VCaP (cell line): ENCODE results near the gene CLDN17.
A peak's percentile ranks its signal among the peaks of the same experiment; 100 is the strongest.

Experiments used
- H3K27ac ChIP-seq: fragments of 450-650 bp; 2 replicates; pipeline ENCODE4 v1.5.1; 2017
- TF ChIP-seq, protein P1 (sequence below): fragments of 450-650 bp; conservative IDR thresholded peaks from 2 replicates; pipeline ENCODE4 v1.5.1; 2017; ENCODE audit warnings: mild to moderate bottlenecking, moderate library complexity

The CLDN17 gene, protein sequence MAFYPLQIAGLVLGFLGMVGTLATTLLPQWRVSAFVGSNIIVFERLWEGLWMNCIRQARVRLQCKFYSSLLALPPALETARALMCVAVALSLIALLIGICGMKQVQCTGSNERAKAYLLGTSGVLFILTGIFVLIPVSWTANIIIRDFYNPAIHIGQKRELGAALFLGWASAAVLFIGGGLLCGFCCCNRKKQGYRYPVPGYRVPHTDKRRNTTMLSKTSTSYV

DNA sequence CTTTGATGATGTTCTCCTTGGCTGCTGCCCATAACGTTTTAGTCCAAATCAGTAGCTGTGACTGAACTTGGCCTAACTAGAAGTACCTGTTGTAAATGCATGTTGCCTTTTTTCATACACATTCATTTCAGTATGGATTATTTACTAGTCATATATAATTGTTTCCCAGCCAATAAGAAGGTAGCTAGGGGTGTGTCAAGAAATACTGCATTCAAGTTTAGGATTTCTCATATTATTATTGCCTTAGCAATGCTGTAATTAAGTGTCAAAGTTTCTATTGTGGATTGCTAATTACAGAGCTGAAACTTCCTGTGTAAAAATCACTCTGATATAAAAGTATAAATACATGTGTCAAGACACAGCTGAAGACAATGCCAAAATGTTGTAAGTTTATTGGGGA, at the start of gene CLDN17:
TSS of gene CLDN17 (minus strand) at position 101 of the 400 bp plus-strand sequence. CDS start 188 bp downstream, outside the sequence.
- TF ChIP-seq, protein P1, sequence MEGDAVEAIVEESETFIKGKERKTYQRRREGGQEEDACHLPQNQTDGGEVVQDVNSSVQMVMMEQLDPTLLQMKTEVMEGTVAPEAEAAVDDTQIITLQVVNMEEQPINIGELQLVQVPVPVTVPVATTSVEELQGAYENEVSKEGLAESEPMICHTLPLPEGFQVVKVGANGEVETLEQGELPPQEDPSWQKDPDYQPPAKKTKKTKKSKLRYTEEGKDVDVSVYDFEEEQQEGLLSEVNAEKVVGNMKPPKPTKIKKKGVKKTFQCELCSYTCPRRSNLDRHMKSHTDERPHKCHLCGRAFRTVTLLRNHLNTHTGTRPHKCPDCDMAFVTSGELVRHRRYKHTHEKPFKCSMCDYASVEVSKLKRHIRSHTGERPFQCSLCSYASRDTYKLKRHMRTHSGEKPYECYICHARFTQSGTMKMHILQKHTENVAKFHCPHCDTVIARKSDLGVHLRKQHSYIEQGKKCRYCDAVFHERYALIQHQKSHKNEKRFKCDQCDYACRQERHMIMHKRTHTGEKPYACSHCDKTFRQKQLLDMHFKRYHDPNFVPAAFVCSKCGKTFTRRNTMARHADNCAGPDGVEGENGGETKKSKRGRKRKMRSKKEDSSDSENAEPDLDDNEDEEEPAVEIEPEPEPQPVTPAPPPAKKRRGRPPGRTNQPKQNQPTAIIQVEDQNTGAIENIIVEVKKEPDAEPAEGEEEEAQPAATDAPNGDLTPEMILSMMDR: no peak
- no peak within 1 kb of the TSS for H3K27ac ChIP-seq

DNA sequence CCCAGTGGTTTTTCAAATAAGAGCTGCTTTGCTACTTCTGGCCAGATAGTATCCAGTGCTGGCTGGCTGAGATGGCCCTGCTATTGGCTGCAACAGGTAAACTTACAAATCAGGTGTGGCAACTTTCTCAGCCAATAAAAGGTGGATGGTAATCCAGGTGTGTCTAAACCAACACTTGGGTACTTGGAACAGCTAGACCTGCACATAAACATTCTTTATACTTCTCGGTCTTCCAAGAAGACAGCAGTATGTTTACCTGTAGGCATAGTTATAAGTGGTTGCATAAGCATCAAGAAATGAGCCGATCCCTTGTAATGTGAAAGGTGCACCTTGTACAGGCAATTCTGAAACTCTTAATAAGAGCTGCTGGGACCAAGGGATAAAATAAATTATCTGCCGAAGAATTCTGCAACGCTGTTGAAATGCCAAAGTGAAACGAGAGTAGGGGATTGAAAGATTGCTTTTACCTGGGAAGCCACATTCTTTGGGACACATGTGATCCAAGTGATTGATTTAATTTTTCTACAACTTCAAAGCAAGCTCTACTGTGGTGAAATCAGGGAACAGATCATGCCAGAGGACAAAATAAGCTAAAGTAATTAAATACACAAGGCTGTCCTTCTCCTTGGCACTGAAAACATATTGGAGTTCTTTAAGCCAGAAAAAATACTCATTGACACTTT, 49.6 kb upstream of the CLDN17 start, which contains the start of gene CLDN8:
TSS of gene CLDN8 (minus strand) at position 57 of the 683 bp plus-strand sequence. CDS start 172 bp downstream, outside the sequence.
- H3K27ac ChIP-seq: peak within 1 kb of the TSS; percentile 92
- TF ChIP-seq, protein P1: no peak

DNA sequence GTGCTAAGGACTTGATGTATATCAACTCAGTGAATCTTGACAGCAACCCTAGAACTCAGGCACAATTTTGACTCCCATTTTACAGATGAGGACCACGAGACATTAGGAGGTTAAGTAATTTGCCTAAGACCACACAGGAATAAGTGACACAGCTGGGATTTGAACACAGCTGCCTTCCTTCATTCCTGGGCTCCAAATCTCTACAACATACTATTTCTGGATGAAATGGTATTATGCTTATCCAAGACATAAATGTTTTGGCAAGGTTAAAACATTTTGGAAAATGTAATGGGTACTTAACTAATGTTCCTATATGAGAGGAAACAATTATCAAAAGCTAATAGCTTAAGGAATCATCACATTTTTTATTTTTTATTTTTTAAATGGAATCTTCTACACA, 44.5 kb upstream of the CLDN17 start:
- TF ChIP-seq, protein P1: no peak

DNA sequence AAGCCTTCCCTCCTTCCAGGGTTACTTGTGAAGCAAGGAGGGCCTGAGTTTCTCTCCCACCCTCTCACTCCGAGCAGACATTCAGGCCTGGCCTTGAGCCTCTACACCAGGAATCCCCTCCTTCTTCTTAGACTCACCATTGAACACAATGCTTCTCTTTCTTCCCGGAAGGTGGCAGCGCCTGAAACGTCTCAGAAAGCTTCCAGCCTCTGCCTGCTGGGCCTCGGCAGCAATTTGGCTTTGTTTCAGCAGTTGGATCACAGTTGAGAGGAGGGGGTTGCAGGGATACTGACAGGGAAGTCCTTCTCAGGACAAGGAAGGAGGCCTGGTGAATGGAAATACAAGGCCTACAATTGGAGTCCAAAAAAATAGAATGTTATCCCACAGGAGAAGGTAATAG, 43.0 kb upstream of the CLDN17 start:
- TF ChIP-seq, protein P1: 0 out of 2 replicates have a peak, but pooled peaks have one; percentile 8

More for the DNA sequence above, 44.5 kb upstream of the CLDN17 start:
- H3K27ac ChIP-seq: no peak overlapping the region

DNA sequence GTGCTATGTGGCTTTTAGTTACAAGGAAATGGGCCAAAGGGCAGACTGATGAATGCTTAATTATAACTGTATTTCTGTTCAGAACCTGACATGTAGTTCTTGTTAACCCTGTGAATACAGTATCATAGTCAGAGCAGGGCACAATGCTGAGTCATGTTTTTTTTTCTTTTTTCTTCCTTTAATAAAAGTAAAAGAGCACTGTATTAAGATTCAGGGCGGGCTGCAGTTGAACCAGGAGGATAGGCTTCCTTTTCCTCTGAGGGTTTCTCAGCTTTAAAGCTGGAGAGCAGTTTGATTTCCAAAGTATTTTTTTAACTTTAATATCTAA, 40.6 kb upstream of the CLDN17 start:
- TF ChIP-seq, protein P1: no peak
- no peak overlapping the region for H3K27ac ChIP-seq

More for the DNA sequence above, 43.0 kb upstream of the CLDN17 start:
- no peak overlapping the region for H3K27ac ChIP-seq

DNA sequence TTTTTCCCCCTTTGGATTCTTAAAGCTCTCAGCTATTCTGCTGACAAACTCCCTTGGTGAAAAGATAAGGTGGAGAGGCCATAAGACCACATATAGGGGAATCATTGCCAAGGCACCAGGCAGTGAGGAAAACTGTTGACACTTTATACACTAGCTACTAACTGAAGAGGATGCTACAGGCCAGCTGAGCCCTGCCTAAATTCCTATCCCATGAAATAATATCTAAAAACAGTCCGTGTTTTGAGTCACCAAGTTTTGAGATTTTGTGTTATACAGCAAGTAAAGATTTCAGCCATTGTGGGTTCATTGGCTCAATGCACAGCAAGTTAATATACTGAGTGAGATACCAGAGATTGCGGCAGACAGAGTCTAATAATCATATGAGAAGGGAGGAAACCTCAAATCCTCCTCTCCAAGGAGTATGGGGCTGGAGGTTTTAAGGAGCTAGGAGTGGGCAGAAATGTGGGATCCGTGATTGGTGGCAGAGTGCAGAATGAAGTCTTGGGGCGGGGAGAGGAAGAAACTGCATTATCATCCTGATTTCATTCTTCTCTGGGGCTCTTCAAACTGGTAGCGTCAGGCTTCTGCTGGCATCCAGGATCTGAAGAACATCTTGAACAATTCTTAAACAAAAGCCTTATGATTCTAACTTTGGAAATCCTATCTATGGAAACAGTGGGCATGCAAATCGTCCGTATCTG, 40.1 kb upstream of the CLDN17 start:
- TF ChIP-seq, protein P1: no peak
- no peak overlapping the region for H3K27ac ChIP-seq

DNA sequence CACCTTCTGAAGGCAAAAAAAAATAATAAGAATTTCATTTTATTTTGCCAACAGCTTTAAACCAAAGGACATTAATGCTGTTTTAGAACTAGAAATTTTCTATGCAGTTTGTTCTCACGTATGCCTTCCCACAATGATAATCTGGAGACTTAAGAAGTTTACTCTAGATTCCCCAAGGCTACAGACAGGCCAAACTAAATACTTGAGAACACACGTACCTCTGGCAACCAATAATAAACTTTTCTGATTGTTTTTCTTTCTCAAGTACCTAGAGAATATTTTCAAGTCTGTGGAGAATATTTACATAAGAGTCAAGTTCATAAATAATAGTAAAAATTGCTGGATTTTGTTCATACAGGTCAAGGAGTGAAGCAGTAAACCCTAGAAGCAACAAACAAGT, 33.4 kb upstream of the CLDN17 start:
- TF ChIP-seq, protein P1: no peak
- no peak overlapping the region for H3K27ac ChIP-seq
